Epithelial cell of proximal tubule (primary cell): Measurements from ENCODE around the gene GRPR. TPM values are rescaled to one million over a fixed set of nuclear protein-coding genes. Genes with fewer than 3 reads are reported as not detected.

Source experiments
- DNase-seq: peaks from one replicate; pipeline ENCODE4 v3.0.0-alpha.2; 2011; ENCODE audit warnings: low read depth
- H3K4me3 ChIP-seq: 2 replicates; pipeline ENCODE4 v1.5.1; 2011; ENCODE audit warnings: low read depth, mild to moderate bottlenecking, low read length
- total RNA-seq: library from RNA; depleted of rRNA; stranded (reverse); fragments of >200 nt; gene quantifications from 2 replicates; pipeline ENCODE4 v1.2.3, GENCODE V29; 2015
- TF ChIP-seq, protein P1 (sequence below): conservative IDR thresholded peaks from 2 replicates; pipeline ENCODE4 v1.5.1; 2012; ENCODE audit warnings: low read depth, mild to moderate bottlenecking, low read length

The GRPR gene
- total RNA-seq, 1 donor from 2014 or later, result 0.40 TPM

DNA sequence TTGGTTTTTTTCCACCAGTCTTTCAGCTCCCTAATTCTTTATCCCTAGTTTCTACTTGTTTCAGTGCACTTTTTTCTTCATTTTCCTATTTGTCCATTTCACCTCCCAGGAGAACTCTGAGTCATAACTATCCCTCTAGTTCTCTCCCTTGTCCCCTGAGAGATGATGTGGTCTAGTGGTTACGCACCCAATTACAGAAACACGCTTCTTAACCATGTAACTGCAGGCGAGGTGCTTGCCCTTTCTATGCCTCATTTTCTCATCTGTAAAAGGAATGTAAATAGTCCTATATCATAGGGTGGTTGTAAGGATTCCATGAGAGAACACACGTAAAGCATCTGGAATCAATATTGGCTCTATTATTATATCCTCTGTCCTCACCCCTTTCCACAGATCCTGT lies 8.8 kb upstream of the GRPR start:
- TF ChIP-seq, protein P1, sequence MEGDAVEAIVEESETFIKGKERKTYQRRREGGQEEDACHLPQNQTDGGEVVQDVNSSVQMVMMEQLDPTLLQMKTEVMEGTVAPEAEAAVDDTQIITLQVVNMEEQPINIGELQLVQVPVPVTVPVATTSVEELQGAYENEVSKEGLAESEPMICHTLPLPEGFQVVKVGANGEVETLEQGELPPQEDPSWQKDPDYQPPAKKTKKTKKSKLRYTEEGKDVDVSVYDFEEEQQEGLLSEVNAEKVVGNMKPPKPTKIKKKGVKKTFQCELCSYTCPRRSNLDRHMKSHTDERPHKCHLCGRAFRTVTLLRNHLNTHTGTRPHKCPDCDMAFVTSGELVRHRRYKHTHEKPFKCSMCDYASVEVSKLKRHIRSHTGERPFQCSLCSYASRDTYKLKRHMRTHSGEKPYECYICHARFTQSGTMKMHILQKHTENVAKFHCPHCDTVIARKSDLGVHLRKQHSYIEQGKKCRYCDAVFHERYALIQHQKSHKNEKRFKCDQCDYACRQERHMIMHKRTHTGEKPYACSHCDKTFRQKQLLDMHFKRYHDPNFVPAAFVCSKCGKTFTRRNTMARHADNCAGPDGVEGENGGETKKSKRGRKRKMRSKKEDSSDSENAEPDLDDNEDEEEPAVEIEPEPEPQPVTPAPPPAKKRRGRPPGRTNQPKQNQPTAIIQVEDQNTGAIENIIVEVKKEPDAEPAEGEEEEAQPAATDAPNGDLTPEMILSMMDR, result no peak
- no peak overlapping the region for H3K4me3 ChIP-seq
- DNase-seq, result no peak

DNA sequence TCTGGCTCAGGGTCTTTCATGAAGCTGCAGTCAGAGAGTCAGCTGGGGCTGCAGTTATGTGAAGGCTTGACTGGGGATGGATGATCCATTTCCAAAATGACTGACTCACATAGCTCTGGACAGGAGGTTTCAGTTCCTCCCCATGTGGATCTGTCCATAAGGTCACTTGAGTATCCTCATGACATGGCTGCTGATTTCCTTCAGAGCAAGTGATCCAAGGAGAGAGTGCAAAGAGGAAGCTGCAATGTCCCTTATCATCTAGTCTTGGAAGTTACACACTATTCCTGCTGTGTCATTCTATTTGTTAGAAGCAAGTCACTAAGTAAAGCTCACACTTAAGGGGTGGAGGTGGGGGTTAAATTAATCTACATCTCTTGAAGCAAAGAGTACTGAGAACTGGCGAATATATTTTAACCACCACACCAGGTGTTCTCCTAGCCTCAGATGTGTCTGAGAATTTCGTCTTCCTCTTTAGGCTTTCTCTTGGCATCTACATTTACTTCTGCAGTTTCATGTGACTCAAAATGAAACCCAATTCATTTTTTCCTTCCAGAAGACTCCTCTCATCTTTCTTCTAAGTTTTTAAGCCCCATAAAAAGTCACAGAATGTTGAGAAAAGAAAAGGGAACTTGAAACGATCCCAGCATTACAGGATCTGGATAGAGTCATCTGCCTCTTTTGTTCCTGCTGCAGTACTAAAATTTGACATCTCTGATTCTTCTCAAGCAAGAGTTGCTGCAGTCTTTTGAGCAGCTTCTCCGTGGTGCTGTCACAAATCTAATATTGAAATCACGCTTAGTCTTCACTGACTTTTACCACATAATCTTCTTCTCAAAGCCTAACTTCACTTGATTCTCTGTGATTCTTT lies 3.8 kb upstream of the GRPR start:
- TF ChIP-seq, protein P1, result no peak
- H3K4me3 ChIP-seq, result no peak overlapping the region
- DNase-seq, result no peak

DNA sequence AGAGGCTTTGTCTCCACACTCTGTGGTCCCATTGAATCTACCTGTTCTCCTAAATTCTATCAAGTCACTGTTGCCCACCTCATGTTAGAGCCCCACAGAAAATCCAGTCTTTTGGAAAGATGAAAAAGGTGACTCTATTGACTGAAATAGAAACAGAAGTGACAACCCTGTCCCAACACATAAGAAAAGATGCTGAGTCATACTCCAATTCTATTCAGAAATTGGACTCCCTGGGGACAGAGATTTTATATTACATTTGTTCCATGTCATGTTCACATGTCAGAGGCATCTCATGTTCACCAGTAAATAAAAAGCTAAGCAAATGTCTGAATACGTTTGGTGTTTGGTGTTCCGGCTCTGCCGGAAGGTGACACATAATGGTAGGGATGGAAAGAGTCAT lies 2.9 kb upstream of the GRPR start:
- no peak for DNase-seq
- TF ChIP-seq, protein P1, result no peak
- no peak overlapping the region for H3K4me3 ChIP-seq

DNA sequence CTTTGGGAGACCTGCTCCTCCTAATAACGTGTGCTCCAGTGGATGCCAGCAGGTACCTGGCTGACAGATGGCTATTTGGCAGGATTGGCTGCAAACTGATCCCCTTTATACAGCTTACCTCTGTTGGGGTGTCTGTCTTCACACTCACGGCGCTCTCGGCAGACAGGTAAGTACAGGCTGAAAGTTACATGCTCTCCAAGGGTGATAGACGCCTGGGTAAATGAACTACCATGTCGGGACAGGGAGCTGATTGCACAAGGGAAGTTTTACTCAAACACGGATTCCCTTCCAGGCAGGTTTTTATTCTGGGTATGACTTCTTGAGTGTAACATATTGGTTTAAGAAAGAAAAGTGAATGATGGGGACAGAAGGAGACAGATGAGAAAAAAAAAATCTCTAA lies 836 bp downstream of the GRPR start:
- TF ChIP-seq, protein P1, result no peak
- no peak overlapping the region for H3K4me3 ChIP-seq
- no peak for DNase-seq

DNA sequence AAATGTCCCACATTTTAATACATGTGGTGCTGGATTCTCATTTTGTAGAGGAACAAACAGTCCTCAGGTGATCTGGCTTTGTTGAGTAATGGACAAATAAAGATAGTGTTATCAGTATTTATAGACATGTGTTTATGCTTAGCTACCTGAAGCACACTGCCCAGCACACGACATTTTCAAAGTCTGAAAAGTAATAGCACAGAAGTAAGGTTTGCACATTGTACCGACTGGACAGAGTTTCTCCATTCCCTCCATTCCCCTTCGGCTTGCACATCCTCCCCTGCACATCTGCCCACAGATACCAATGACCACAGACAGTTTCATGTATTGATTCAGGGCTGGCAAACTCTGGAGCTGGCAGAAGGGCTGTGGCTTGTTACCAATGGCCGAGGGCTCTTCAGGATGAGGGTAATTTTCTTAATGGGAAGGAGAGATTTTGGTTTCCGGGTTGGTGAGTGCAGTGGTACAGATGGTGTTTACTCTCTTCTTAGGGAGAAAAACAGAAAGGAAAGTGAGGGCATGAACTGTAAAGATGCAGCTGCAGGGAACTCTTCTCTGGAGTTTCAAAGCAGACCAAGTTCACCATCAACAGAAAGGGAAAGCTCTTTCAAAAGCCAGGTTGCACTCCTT lies 2.3 kb downstream of the GRPR start:
- no peak overlapping the region for H3K4me3 ChIP-seq
- TF ChIP-seq, protein P1, result no peak
- DNase-seq, result no peak

DNA sequence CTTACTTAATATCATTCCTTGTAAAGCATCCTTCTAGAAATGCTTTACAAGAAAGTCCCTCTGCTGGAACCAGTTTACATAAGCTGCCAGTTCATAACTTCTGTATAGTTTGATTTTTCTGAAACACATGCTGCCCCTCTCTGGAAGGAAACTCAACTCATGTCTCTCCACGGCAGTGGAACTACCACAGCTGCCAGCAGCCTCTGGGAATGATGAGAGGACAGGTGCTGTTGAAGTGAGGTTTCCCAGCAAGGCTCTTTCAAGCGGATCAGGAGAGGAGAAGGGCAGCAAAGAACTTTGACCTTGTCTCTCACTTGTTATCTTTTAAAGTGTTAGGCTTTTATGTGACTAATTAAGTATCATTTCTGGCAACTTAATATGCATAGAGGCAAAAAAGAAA lies 7.3 kb downstream of the GRPR start:
- no peak overlapping the region for H3K4me3 ChIP-seq
- DNase-seq, result no peak
- TF ChIP-seq, protein P1, result no peak
